H1 (cell line): ENCODE measurements around the gene SPRN.

Source experiments
- ATF2 ChIP-seq: IDR thresholded peaks from 2 replicates; pipeline ENCODE4 v1.6.1; 2012; ENCODE audit warnings: low read length, inconsistent platforms
- CTCF ChIP-seq, 3 experiments: IDR thresholded peaks; 1 replicate in 2 of 3; 2 replicates in 1 of 3; pipeline versions ENCODE4 v1.5.1 to v1.6.1; 2011; ENCODE audit warnings: low read length in 3 of 3, mild to moderate bottlenecking in 3 of 3, inconsistent platforms in 2 of 3, low read depth in 1 of 3, moderate library complexity in 1 of 3; ENCODE audit not compliant: insufficient read depth in 1 of 3; ENCODE audit errors: control extremely low read depth in 1 of 3
- EZH2 ChIP-seq: fragments of 200-600 bp; sonication (generic); IDR thresholded peaks from 2 replicates; pipeline ENCODE4 v1.7.1; 2012; ENCODE audit warnings: low read depth, mild to moderate bottlenecking, moderate library complexity, low read length, inconsistent platforms; ENCODE audit not compliant: severe bottlenecking
- POLR2A ChIP-seq, 2 experiments: IDR thresholded peaks; 1 replicate in 1 of 2; 2 replicates in 1 of 2; pipeline ENCODE4 v1.6.1; 2011; ENCODE audit warnings: low read depth in 2 of 2, low read length in 2 of 2, mild to moderate bottlenecking in 2 of 2; ENCODE audit errors: control extremely low read depth in 1 of 2
- POLR2AphosphoS5 ChIP-seq: IDR thresholded peaks from 2 replicates; pipeline ENCODE4 v1.6.1; 2011; ENCODE audit warnings: low read depth, low read length
- TAF1 ChIP-seq: IDR thresholded peaks from 2 replicates; pipeline ENCODE4 v1.6.1; 2011; ENCODE audit warnings: mild to moderate bottlenecking, low read depth, low read length

GRCh38 chr10:133419211-133419950 lies 5.0 kb downstream of the SPRN start:
- TF ChIP-seq POLR2AphosphoS5, result no peak; the same call in 1 of the 2 replicates
- no peak for TF ChIP-seq EZH2
- no peak for TF ChIP-seq CTCF (IDR thresholded peaks at IDR 0.05; ENCODE audit: control extremely low read depth in 1 of 3, insufficient read depth in 1 of 3, low read depth in 1 of 3, low read length in 3 of 3)
- TF ChIP-seq ATF2, result no peak
- TF ChIP-seq POLR2A (IDR thresholded peaks at IDR 0.05; ENCODE audit: control extremely low read depth in 1 of 2, low read depth in 2 of 2, low read length in 2 of 2), result peak in 1 of 2 experiments; percentile 17; a peak in 1 of 3 replicates
- TF ChIP-seq TAF1, result no peak
